ENCODE data around the gene RAP1GAP.

RAP1GAP gene

DNA sequence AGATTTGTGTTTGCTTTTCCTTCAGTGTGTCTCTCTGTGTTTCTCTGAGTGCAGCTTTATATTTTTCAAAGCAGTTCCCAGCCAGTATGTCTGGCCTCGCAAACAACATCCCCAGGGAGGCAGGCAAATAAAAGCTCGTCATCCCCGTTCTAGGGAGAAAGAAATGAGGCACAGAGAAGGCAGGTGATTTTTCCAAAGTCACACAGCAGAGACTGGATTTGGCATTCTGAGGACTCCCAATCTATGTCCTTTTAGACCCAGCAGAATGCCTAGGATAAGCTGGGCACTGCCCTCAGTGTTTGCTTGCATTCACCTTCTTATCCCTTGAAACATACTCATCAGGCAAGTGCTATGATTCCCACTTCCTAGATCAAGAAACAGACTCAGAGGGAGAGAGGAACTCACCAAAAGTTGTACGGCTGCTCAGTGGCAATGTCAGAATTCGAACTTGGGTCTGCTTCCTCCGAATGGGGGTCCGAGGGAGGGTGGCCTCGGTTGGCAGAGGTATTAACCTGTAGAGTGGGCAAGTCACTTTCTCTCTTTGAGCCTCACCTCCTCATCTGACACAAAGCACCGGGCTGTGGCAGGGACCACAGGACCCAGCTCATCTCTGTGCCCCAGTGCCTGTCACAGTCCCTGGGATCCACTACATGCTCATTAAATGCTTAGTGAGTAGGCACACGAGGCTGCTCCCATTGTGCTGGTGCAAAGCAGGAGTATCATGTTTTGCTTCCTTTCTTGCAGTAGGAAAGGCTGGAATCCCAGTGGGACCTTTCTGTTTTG is 4.2 kb downstream of the RAP1GAP start:
- Mint-ChIP-seq H3K4me1 (peaks cover 10% of the 10 kb centered on the region), H3K36me3 (ENCODE audit: low read depth) (no peaks in the 10 kb centered on the region), H3K9me3 (no peaks in the 10 kb centered on the region), H3K27ac (no peak overlapping the region), H3K27me3 (ENCODE audit: low read depth, poor library complexity) (peaks cover 66% of the 10 kb centered on the region), H3K4me3 (no peak overlapping the region)
- DNase-seq, result no peak
- TF ChIP-seq, protein P1, sequence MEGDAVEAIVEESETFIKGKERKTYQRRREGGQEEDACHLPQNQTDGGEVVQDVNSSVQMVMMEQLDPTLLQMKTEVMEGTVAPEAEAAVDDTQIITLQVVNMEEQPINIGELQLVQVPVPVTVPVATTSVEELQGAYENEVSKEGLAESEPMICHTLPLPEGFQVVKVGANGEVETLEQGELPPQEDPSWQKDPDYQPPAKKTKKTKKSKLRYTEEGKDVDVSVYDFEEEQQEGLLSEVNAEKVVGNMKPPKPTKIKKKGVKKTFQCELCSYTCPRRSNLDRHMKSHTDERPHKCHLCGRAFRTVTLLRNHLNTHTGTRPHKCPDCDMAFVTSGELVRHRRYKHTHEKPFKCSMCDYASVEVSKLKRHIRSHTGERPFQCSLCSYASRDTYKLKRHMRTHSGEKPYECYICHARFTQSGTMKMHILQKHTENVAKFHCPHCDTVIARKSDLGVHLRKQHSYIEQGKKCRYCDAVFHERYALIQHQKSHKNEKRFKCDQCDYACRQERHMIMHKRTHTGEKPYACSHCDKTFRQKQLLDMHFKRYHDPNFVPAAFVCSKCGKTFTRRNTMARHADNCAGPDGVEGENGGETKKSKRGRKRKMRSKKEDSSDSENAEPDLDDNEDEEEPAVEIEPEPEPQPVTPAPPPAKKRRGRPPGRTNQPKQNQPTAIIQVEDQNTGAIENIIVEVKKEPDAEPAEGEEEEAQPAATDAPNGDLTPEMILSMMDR (IDR thresholded peaks at IDR 0.05), result no peak

DNA sequence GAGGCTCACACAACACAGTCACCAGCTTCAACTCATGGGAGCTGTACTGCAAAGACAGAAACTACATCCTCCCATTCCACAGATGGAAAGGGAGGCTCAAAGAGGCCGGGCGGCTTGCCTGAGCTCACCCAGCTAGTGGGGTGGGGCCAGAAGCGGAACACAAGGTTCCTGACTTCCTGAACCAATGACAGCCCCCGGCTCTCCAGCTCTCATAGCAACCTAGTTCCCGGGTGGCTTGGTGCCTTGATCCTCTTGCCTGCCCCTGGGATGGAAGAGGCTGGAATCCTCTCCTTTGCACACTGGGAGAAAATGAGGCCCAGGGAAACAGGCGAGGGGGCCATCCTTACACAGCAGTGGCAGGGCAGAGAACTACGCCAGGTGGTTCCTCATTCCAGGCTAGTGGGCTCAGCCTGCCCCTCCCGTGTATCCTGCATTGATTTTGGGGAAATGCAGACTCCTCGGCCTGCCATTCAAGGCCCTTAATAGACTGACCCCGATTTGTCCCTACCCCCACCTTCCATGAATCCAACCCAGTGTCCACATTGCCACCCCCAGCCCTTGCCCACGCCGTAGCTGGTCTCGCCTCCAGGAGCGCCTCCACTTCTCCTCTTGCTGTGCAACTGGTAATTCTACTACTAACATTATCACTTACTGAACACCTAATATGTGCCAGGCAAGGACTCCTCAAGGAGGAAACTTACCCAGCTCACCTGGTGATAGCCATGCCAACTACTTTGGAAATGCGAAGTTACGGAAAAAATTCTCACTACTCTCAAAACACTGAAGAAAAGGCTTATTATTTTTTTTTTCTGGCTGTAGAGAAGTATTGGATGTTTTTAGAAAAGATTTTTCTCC is 5.0 kb downstream of the RAP1GAP start:
- Mint-ChIP-seq H3K4me1 (peaks cover 10% of the 10 kb centered on the region), H3K9me3 (no peaks in the 10 kb centered on the region), H3K27ac (no peak overlapping the region), H3K4me3 (no peak overlapping the region), H3K36me3 (ENCODE audit: low read depth) (no peaks in the 10 kb centered on the region), H3K27me3 (ENCODE audit: low read depth, poor library complexity) (peaks cover 71% of the 10 kb centered on the region)
- DNase-seq, result no peak
- TF ChIP-seq, protein P1 (IDR thresholded peaks at IDR 0.05), result no peak

DNA sequence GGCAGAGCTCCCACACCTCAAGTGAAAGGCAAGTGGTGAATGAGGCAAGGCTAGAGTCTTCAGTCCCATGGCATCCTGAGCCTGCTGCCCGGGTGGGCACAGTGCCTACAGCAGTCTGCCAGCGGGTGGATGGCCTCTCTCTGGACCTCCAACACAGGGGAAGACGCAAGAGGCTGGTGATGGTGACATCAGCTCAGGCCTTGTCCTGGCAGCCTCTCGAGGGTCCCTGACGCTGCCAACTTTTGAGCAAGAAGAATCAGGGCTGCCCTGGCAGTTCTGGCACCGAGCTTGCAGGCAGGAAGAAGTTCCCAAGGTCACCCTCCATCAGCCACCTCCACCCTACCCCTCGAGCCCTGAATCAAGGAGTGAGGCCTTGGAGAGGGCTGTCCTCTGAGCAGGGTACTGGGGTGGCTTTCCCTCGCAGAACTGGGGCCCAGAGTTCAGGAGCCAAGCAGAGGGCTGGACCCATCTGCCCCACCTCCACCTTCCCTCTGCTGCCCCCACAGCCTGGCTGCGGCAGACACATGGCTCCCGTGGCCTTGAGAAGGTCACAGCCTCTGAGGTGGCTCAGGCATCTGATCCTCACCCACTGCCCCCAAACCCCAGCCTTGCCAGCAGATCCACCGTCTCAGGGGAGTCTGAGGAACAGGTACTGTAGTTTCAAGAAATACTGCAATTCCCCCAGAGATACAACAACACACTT is 5.8 kb downstream of the RAP1GAP start:
- Mint-ChIP-seq H3K27ac (no peak overlapping the region), H3K9me3 (no peaks in the 10 kb centered on the region), H3K4me3 (no peak overlapping the region), H3K27me3 (ENCODE audit: low read depth, poor library complexity) (peaks cover 68% of the 10 kb centered on the region), H3K4me1 (peaks cover 10% of the 10 kb centered on the region), H3K36me3 (ENCODE audit: low read depth) (no peaks in the 10 kb centered on the region)
- no peak for DNase-seq
- TF ChIP-seq, protein P1 (IDR thresholded peaks at IDR 0.05), result no peak

DNA sequence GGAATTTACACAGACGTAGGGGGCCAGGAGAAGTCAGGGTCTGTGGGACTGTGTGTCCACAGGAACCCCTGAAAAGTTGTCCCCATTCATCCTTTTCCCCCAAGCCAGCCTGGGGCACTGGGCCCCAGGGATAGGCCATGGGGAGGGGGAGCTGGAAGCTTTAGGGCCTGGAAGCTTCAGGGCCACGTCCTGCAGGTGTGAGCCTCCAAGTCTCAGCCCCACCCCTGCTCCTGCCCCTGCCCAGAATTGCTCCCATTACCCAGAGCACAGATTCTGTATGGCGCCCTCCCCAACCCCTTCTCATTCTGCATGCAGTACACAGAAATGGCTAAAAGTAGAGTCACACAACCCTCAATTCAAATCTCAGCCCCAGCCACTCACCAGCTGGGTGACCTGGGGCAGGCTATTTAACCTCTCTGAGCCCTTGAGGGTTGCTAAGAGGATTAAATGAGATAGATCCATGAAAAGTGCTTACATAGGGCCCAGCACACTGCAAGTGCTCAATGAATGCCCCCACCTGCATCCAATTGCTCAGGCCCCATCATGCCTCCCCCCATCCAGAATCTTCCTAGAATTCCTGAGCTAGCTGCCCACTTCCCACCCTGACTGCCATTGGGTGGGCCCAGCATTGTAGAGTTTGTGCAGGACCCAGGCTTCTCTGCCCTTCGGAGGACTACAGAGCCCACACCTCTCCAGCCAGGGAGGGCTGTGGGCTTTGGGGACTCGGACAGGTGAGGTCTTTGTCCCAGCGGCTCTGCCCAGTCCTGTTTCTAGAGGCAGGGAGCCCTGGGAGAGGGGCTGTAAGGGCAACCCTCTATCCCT is 6.5 kb downstream of the RAP1GAP start:
- no peaks in the 10 kb centered on the region for H3K9me3 Mint-ChIP-seq
- DNase-seq, result no peak
- TF ChIP-seq, protein P1 (IDR thresholded peaks at IDR 0.05), result no peak
- H3K27me3 Mint-ChIP-seq (ENCODE audit: low read depth, poor library complexity), result peaks cover 61% of the 10 kb centered on the region
- no peak overlapping the region for H3K4me3 Mint-ChIP-seq
- H3K4me1 Mint-ChIP-seq, result peaks cover 10% of the 10 kb centered on the region
- H3K27ac Mint-ChIP-seq, result no peak overlapping the region
- no peaks in the 10 kb centered on the region for H3K36me3 Mint-ChIP-seq (ENCODE audit: low read depth)

GRCh38 chr1:21661886-21662285 is 7.3 kb downstream of the RAP1GAP start:
- Mint-ChIP-seq H3K36me3 (ENCODE audit: low read depth) (no peaks in the 10 kb centered on the region), H3K27me3 (ENCODE audit: low read depth, poor library complexity) (peaks cover 60% of the 10 kb centered on the region), H3K4me1 (peaks cover 8% of the 10 kb centered on the region), H3K9me3 (no peaks in the 10 kb centered on the region), H3K27ac (no peak overlapping the region), H3K4me3 (no peak overlapping the region)
- DNase-seq, result no peak
- TF ChIP-seq, protein P1 (IDR thresholded peaks at IDR 0.05), result no peak

Measured in nephron progenitor cell (in vitro differentiated cells).